Dedifferentiated amniotic fluid mesenchymal stem cell (primary cell): ENCODE measurements around the gene CHST14.

Source experiments
- DNase-seq: peaks from one replicate; pipeline ENCODE4 v3.0.0-alpha.2; 2016; ENCODE audit errors: extremely low spot score

CHST14 gene

DNA sequence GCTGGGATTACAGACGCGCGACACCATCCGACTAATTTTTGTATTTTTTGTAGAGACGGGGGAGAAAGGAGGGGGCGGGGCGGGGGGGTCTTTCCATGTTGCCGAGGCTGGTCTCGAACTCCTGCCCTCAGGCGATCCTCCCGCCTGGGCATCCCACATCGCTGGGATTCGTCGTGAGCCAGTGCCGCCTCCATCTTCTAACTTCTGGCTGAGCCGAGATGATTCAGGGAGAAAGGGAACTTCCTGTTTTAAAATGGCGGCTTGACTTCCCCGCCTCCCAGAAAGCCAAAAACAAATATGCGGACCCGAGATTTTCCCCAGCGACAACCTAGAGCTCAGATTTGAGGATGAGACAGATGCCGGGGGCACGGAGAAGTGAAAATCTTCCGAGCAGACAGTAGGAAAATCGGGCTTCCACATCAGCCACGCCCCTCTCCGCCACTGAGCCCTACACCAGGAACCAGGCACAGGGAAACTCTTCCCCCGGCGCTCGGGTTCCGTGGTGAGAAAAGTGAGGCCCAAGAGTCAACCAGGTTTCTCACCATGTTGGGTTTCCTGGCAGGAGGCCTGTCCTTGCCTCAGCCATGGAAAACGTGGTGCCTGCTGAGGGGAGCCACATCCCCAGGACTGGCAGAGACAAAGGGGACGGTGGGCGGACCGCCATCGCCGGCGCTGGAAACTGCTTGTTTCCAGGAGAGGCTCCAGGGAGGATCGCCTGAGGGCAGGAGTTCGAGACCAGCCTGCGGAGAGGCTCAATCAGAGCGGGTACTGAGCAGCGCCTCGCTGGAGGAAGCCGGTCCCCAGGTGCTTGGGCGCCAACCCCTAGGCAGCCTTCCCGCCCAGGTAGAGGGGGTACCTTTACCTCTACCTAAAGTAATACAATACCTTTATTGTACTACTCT is 18.7 kb downstream of the CHST14 start:
- no peak for DNase-seq

DNA sequence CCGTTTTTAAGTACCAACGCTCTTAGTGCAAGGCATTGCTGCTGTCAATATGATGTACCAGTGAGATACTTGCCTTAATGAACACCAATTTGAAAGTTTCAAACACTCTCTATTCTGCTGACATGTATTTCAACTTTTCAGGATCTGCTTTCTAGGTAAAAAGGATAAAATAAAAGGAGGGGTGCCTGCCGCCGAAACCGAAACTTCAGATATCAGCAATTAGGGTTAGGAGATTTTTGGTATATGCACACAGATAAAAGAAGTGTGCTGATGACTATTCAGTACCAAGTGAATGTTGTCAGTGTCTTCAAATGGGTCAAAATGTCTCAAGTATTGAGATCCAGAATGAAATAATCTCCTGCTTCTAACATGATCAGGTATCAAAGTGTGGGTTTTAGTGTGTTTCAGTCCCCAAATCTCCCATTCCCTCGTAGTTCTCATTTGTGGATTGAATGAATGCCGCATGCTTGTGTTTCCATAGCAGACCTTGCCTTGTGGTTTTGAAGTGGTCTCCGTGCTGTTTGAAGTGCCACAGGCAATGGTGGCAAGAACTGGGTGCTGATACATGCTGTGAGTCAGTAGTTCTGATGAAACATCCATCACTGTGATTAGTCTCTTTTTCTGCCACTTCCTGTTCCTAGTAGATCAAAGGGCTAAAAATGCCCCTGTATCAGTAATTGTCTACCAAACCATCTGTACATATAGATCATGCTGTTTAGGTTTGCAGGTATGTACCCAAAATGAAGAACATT is 22.5 kb downstream of the CHST14 start:
- no peak for DNase-seq

DNA sequence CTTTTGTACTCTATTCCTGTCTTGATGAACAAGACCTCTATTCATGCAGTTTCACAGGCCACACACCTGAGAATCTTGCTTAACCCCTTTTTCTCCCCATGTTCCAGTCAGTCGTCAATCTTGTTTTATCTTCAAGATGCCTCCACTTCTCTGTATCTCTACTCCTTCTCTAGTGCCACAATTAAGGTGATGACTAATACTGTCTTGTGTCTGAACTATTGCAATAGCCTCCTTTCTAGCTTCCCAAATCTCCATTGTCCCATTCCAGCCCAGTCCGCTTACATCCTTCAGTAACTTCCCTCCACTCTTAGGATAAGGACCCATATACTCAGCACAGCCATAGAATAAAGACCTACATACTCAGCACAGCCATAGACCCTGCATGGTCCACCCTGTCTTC is 24.7 kb downstream of the CHST14 start:
- no peak for DNase-seq

GRCh38 chr15:40498418-40498817 is 27.6 kb downstream of the CHST14 start:
- DNase-seq = no peak

DNA sequence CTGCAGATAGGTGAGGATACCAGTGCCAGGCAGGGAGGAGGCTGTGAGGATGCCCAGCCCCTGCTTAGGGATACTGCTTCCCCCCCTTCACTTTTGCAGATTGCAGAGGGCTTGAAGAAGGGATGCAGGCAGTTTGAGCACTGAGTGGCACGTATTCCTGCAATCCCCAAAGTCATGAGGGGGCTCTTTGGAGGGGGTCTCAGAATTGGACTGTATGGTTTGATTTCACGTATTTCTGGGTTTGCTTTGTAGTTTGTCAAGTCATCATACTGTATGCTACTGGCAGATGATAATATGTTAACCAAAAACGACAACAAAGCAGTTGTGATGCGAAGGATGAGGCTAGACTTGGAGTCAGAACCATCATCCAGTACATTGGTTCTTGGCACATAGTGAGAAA is 28.1 kb downstream of the CHST14 start:
- no peak for DNase-seq

- no peak for DNase-seq
Measured at GRCh38 chr15:40499931-40500330, 29.1 kb downstream of the CHST14 start.

DNA sequence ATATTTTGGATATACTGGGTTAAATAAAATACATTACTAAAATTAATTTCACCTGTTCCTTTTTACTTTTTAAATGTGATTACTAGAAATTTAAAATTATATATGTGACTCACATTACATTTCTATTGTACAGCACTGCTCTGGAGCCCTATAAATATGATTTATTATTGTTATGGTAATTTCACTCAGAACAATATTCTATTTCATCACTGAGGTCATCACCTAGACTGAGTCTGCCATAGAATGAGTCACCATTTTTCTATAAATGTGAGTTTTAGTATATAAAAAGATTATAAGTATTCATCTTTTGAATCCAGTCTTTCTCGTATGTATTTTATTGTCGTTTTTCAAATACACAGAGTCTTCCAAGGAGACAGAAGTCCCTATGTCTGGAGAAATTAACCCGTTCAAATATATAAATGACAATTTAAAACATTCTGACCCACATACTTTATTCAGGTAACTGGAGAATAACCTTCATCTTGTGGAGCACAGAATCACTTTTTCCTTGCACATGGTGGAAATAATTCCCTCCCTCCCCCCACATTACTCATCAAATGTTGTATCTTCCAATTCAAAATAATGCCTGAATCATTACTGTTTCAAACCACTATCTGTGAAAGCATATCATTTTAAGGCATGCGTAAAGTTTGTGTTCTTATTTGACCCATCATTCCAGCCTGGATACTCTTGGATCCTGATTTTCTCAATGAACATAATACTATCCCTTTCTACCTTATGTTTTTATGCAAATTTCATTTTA is 30.0 kb downstream of the CHST14 start:
- DNase-seq = no peak

DNA sequence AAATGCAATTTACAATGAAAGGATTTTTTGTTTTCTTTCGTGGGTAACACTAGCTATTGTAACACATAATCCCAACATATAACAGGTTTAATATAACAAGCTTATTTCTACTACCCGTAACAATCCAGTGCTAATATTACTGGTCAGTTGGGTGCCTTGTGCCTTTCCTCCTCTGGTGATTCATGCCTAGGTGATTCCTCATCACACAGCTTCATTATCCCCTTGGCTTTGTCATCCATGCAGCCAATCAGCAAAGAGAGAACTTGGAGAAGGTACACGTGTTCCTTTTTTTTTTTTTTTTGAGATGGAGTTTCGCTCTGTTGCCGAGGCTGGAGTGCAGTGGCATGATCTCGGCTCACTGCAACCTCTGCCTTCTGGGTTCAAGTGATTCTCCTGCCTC is 30.7 kb downstream of the CHST14 start:
- no peak for DNase-seq

DNA sequence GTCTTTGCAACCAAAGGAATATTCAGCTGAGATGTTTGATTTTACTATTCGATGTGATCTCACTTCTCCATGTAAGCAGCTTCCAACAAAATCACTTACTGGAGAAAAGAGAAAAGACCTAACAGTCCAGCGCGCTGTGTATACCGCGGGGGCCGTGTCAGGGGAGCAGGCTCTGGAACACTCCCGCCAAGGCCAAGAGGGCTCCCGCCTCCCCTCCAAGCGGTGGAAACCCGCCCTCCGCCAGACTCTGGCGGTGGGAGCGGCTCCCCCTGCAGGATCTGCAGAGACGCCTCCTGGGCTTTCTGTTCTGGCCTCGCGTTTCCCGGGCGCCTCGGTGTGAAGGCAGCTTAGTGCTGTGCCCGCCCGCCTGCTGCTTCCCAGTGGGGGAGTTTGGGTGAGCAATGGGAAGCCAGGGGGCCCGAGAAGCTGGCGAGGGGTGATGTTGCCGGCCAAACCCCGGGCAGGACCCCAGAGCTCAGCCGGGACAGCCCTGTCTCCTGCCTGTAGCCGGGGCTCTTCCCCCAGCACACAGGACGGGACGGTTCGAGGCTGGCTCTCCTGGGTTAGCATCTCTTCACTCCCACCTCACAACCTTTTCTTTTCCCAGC is 36.3 kb downstream of the CHST14 start:
- peak; percentile 58 for DNase-seq

DNA sequence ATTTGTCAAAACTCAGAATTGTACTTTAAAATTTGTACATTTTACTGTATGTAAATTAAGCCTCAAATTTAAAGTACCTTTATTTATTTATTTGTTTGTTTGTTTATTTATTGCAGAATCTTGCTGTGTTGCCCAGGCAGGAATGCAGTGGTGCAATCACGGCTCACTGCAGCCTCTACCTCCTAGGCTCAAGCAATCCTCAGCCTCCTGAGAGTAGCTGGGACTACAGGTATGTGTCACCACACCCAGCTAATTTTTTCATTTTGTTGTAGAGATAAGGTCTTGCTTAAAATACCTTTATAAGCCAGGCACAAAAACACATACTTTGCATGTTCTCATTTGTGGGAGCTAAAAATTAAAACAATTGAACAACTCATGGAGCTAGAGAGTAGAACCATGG is 37.4 kb downstream of the CHST14 start:
- DNase-seq = no peak

- DNase-seq = no peak
Measured at GRCh38 chr15:40510201-40510600, 39.4 kb downstream of the CHST14 start.

DNA sequence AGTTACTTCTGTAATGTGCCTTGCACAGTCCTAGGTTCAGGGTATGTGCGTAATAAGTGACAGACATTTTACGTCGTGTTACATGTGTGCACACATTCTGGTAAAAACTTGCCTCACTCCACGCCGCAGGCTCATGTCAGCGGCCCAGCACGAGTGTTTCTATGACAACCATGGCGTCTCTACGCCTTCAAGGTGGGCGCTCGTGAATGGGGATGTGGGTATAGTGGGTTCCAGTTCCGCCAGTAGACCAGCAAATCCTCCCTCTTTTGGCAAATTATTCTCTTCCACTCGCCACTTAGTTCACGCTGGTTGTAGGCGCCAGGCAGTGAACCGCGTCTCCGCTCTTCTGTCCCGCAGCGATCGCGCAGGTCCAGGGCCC is 40.3 kb downstream of the CHST14 start:
- DNase-seq = no peak

DNA sequence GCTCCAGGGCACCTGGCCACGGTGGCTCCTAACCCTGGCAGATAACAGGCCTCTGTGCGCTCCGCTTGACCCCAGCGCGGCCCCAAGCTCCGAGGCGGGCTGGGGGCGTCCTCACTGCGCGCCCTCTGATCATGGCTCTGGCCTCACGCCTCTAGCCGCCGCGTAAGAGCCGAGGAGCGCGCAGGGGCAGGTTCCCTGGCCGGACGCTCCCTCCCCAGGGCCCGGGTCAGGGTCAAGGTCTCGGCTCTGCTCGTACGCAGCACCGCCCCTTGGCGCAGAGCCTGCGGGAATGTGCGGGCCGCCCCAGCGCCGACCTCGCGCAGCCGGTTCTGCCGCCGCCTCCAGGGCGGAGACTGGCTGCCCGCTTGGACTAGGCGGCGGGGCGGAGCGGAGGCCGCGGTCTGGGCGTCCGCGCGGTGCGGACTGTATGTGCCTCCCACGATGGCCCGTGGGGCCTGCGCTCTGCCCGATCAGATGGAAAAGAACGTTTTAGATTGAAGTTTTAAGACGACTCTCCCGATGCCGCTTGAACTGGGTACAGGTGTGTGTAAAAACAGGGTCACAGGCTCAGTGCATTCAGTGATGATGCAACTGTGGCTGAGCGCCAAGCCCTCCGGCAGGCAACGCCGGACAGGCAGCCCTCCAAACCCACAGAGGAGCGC is 40.8 kb downstream of the CHST14 start:
- no peak for DNase-seq

- no peak for DNase-seq
Measured at GRCh38 chr15:40512440-40512839, 41.7 kb downstream of the CHST14 start.

DNA sequence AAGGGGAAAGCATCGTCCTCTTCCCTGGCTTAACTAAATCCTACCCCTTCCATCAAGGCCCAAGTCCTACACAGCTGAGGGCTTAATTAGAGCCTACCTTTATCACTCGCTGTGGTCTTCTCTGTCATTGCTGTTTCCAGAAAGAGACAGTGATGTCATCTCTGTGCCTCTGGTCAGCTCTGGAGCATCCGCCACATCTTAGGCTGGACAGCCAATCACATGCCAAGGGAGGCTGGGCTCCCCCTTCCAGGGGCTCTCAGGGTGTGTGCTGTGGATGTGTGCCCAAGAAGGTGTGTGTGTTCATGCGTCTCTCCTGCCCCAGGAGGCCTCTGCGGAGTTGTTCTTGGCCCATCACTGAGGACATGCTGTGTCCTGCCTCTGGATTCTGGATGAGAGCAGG is 42.8 kb downstream of the CHST14 start:
- no peak for DNase-seq

DNA sequence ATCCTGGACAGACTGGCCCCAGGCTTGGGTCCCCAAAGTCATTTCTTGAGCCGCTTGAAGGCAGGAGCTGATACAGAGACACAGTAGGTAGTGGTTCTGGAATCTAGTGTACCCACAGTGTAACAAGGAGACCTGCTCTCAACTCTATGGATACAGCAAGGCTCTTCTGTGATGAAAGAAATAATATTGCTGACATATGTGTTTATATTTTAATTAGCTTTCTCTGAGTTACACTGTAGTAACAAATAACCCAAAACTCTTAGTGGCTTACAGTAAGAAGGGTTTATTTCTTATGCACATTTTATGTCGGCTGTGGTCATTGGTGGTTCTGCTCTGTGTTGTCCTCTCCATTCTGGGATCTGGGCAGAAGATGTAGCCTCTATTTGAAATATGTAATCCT is 45.5 kb downstream of the CHST14 start:
- no peak for DNase-seq
